ENCODE data around the gene PRKACA. TPM values are rescaled to one million over a fixed set of nuclear protein-coding genes. Genes with fewer than 3 reads are reported as not detected.

Gene PRKACA
- total and polyA plus RNA-seq, 2 donors (not counting 3 experiments of a cell fraction or from before 2014, with no cell fraction given), result 44.2 to 97.5 TPM

GRCh38 chr19:14150041-14150769 is 32.6 kb upstream of the PRKACA start:
- peak overlapping the region; percentile 48 for H3K9ac ChIP-seq (replicated peaks; ENCODE audit: extremely low read depth, insufficient read depth, low read length)
- no peaks in the 10 kb centered on the region for H3K79me2 ChIP-seq (ENCODE audit: control insufficient read depth, insufficient read depth, low read length)
- H3K4me1 ChIP-seq (ENCODE audit: control insufficient read depth, extremely low read depth, insufficient read depth, low read length), result peaks cover 24% of the 10 kb centered on the region
- H4K20me1 ChIP-seq (replicated peaks; ENCODE audit: control insufficient read depth, extremely low read depth, insufficient read depth, low read length), result no peaks in the 10 kb centered on the region
- POLR2A ChIA-PET, result no interaction called here
- H3K9me1 ChIP-seq (replicated peaks; ENCODE audit: control insufficient read depth, extremely low read depth, insufficient read depth, low read length), result no peaks in the 10 kb centered on the region
- CTCF ChIA-PET, result interaction anchor here (1.0 to 3.8 kb wide), 3 partner anchors 13 to 197 kb away, joined by 4 to 43 read pairs (median 8); partner anchors contain the start of gene ASF1B
- dilution Hi-C loops (cut with MboI; ENCODE audit: extremely low pct_ligation_motif_present, low sequenced_read_pairs) (no loop called here), intact Hi-C loops (cut with micrococcal nuclease) (no loop called here)
- no peak overlapping the region for H3K4me3 ChIP-seq (replicated peaks in 1 of 3; ENCODE audit: insufficient read depth in 1 of 3, low read depth in 1 of 3, low read length in 3 of 3)
- H3K36me3 ChIP-seq (ENCODE audit: control insufficient read depth in 2 of 2, extremely low read depth in 1 of 2, insufficient read depth in 2 of 2, low read length in 2 of 2), result peaks cover 0 to 3% of the 10 kb centered on the region in 2 experiments
- peak overlapping the region; percentile 55 for H2AFZ ChIP-seq (ENCODE audit: low read depth, low read length)
- no peak for FAIRE-seq
- no peak for TF ChIP-seq JUN (IDR thresholded peaks at IDR 0.05; ENCODE audit: borderline replicate concordance, insufficient read depth, insufficient read length, low read depth)
- TF ChIP-seq POLR2A (IDR thresholded peaks at IDR 0.05; ENCODE audit: low read depth, low read length), result no peak
- TF ChIP-seq MAX (IDR thresholded peaks at IDR 0.05; ENCODE audit: insufficient read depth, insufficient read length), result no peak
- no peak for TF ChIP-seq GATA2 (IDR thresholded peaks at IDR 0.05; ENCODE audit: insufficient read depth, insufficient read length, low read depth, low read length)
- TF ChIP-seq FOS (IDR thresholded peaks at IDR 0.05; ENCODE audit: borderline replicate concordance, insufficient read depth, low read length), result no peak
- peak in 1 of 2 donors; percentile 9 for TF ChIP-seq CTCF (IDR thresholded peaks at IDR 0.05; ENCODE audit: extremely low read depth in 1 of 2, insufficient read depth in 1 of 2, low read depth in 1 of 2, low read length in 2 of 2)
- DNase-seq (ENCODE audit: low read depth, low spot score), result no peak
- peak overlapping the region; percentile 23 for H3K4me2 ChIP-seq (ENCODE audit: insufficient read depth, low read length)
- BruUV-seq (replicated peaks), result no TSS peak
- peak overlapping the region; percentile 42 for H3K27ac ChIP-seq (ENCODE audit: insufficient read depth, low read depth, low read length)
- H3K27me3 ChIP-seq (ENCODE audit: control insufficient read depth in 2 of 2, insufficient read depth in 2 of 2, low read length in 2 of 2), result no peaks in the 10 kb centered on the region
- no peaks in the 10 kb centered on the region for H3K9me3 ChIP-seq (replicated peaks; ENCODE audit: control insufficient read depth, insufficient read depth, low read length)

All from endothelial cell of umbilical vein (primary cell).